ENCODE measurements around the gene ACAP3.

The ACAP3 gene

DNA sequence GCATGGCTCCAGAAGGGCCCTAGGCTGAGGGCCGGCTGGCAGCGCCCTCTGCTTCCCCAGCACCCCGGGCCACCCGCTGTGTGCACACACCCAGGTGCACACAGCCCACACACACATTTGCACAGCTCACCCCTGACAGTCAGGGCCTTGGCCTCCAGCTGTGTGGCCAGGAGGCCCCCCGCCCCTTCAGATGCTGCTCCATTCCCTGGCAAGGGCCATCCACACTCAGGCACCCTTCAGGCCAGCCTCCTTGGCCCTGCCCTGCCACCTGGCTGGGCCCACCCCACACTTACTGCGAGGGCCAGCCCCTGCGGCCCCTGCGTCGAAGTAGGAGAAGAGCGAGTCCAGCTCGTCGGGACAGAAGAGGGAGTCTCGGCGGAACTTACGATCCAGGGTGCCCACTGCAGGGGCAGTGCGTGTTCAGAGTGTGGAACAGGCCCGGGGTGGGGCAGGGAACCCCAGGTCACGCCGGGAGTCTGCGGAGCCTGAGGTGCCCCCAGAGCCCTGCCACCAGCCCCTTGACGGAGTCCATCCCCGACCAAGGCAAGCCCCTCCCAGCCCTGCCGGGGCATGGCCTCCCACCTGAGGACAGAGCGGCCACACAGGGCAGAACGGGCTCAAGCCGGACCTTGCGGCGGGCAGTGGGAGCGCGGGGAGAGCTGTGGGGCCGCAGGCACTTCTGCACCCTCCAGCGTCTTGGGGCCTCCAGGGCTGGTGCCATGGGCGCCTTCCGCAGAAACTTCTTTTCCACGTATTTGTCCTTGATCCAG is 12.4 kb downstream of the ACAP3 start:
- DNase-seq (ENCODE audit: extremely low read depth, low read depth), result no peak
- TF ChIP-seq, protein P1, sequence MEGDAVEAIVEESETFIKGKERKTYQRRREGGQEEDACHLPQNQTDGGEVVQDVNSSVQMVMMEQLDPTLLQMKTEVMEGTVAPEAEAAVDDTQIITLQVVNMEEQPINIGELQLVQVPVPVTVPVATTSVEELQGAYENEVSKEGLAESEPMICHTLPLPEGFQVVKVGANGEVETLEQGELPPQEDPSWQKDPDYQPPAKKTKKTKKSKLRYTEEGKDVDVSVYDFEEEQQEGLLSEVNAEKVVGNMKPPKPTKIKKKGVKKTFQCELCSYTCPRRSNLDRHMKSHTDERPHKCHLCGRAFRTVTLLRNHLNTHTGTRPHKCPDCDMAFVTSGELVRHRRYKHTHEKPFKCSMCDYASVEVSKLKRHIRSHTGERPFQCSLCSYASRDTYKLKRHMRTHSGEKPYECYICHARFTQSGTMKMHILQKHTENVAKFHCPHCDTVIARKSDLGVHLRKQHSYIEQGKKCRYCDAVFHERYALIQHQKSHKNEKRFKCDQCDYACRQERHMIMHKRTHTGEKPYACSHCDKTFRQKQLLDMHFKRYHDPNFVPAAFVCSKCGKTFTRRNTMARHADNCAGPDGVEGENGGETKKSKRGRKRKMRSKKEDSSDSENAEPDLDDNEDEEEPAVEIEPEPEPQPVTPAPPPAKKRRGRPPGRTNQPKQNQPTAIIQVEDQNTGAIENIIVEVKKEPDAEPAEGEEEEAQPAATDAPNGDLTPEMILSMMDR (IDR thresholded peaks at IDR 0.05; ENCODE audit: low read depth, low read length, missing control alignments), result no peak
- H3K4me3 ChIP-seq (replicated peaks; ENCODE audit: low read depth, low read length), result no peak overlapping the region

DNA sequence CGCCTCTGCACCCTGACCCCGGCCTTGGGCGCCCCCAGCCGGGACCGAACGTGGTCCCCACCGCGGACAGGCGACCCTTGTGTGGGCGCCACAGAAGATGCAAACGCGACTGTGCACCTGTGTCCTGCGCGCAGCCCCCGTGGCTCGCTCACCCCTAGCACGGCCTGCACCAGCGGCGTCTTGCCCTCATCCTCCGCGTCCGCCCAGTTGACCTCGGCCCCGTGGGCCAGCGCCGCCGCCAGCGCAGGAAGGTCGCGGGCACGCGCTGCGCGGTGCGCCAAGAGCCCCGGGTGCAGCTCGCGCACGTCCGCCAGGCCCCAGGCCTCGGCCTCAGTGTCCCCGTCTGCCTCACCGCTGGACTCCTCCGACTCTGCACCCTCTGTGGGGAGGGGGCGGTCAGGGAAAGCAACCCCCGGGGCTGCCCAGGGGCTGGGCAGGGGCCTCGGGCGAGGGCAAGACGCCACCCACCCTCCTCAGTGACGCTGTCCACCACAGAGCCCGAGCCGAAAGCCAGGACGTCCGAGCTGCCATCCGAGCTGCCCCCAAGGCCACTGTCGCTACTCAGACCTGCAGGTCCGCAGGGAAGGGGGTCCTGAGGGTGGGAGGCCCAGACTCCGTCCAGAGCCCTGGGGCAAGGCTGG is 13.4 kb downstream of the ACAP3 start:
- no peak for DNase-seq (ENCODE audit: extremely low read depth, low read depth)
- H3K4me3 ChIP-seq (replicated peaks; ENCODE audit: low read depth, low read length), result no peak overlapping the region
- TF ChIP-seq, protein P1 (IDR thresholded peaks at IDR 0.05; ENCODE audit: low read depth, low read length, missing control alignments), result no peak

- TF ChIP-seq, protein P1 (IDR thresholded peaks at IDR 0.05; ENCODE audit: low read depth, low read length, missing control alignments), result no peak
- no peak overlapping the region for H3K4me3 ChIP-seq (replicated peaks; ENCODE audit: low read depth, low read length)
- no peak for DNase-seq (ENCODE audit: extremely low read depth, low read depth)
Measured at GRCh38 chr1:1293263-1294249, 14.2 kb downstream of the ACAP3 start.

DNA sequence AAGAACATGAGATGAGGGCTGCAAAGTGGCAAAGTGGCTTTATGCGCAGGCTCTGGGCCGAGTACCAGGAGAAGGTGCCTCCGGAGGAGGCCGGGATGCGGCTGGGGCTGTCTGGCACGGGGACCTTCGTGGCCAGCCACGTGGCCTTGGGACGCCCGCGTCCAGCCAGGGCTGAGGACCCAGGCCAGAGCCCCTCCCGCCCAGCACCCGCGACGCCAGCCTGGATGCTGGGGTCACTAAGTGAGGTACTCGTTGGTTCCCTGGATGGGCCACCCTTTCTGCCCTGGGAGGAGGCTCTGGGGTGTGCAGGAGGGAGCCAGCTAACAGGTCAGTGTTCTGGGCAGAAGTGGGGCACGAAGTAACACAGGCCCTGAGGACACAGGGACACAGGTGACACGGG is 14.9 kb downstream of the ACAP3 start:
- no peak overlapping the region for H3K4me3 ChIP-seq (replicated peaks; ENCODE audit: low read depth, low read length)
- DNase-seq (ENCODE audit: extremely low read depth, low read depth), result no peak
- TF ChIP-seq, protein P1 (IDR thresholded peaks at IDR 0.05; ENCODE audit: low read depth, low read length, missing control alignments), result no peak

- H3K4me3 ChIP-seq (replicated peaks; ENCODE audit: low read depth, low read length), result no peak overlapping the region
- TF ChIP-seq, protein P1 (IDR thresholded peaks at IDR 0.05; ENCODE audit: low read depth, low read length, missing control alignments), result no peak
- no peak for DNase-seq (ENCODE audit: extremely low read depth, low read depth)
Measured at GRCh38 chr1:1292442-1292779, 15.3 kb downstream of the ACAP3 start.

DNA sequence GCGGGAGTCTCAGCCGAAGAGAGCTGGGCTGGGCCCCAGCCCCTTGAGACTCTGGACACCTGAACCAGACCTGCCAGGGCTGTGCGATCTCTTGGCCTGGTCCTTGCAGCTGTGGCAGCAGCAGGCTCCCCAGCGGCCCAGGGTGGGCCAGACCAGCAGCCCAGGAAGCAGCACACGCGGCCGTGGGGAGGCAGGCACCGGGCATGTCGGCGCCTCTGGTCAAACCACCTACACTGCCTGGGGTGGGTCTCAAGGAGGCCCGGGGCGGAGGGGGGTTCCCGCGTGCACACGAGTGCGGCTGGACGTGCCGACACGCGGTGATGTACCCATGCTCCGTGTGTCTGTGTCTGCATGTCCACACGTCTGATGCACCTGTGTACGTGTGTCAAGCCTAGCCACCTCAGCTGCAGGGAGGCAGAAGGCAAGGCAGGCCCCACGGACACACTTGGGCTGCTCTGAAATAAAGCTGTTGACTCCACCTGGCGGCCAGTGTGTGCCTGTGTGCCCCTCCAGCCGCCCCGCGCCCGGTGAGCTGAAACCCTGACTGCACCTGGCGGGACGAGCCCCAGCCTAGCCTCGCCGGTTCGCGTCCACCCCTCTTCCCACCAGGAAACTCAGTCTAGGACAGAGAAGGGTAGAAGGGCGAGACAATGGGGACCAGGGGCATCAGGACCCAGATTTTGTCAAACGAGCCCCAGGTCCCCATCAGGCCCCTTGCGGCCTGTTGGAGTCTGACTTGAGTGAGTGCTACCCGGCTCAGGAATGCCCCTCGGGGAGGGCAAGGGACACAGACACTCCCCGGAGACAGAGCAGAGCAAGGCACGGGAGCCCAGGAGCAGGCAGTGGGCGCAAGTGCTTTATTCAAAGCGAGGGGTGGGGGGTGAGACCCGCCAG is 15.9 kb downstream of the ACAP3 start:
- H3K4me3 ChIP-seq (replicated peaks; ENCODE audit: low read depth, low read length), result no peak overlapping the region
- no peak for DNase-seq (ENCODE audit: extremely low read depth, low read depth)
- TF ChIP-seq, protein P1 (IDR thresholded peaks at IDR 0.05; ENCODE audit: low read depth, low read length, missing control alignments), result peak; percentile 54
